Endothelial cell of umbilical vein (primary cell): ENCODE results near the gene RINL. TPM values are rescaled to one million over a fixed set of nuclear protein-coding genes. Genes with fewer than 3 reads are reported as not detected.
"Not testable (repeated sequence)": the region's sequence is repeated elsewhere in the genome, so short reads cannot be mapped to it uniquely, and the experiment has no call there.

Experiments
- BruUV-seq: library from RNA; stranded (reverse); fragments of 400-500 nt; replicated peaks from 2 replicates; lab custom pipeline; 2021; lab: Mats Ljungman, UMichigan
- CTCF ChIA-PET: fragments of 300-600, 350-600 bp; sonication (Branson Sonifier 250); formaldehyde crosslinking; loops from one replicate; lab custom pipeline; 2021; ENCODE audit warnings: antibody characterized with exemption, inconsistent platforms; lab: Charles Lee
- POLR2A ChIA-PET: fragments of 300-600, 350-600 bp; sonication (Branson Sonifier 250); formaldehyde crosslinking; loops from one replicate; lab custom pipeline; 2021; ENCODE audit warnings: antibody characterized with exemption, inconsistent platforms; lab: Charles Lee
- DNase-seq: peaks from one replicate; pipeline ENCODE4 v3.0.0-alpha.2; 2011; ENCODE audit warnings: low read depth, low spot score
- FAIRE-seq: peaks from 2 replicates; lab custom pipeline; 2011; peaks lifted over from hg19 to GRCh38; lab: Jason Lieb, UNC
- H2AFZ ChIP-seq: 2 replicates; pipeline ENCODE4 v1.6.0; 2012; ENCODE audit warnings: low read depth, low read length, control low read depth, inconsistent platforms
- H3K27ac ChIP-seq: 2 replicates; pipeline ENCODE4 v1.5.1; 2011; ENCODE audit warnings: low read depth, mild to moderate bottlenecking, control low read depth, low read length, moderate library complexity; ENCODE audit not compliant: insufficient read depth
- H3K27me3 ChIP-seq, 2 experiments: 2 replicates each; pipeline versions ENCODE4 v1.6.0 to v1.6.1; 2011; ENCODE audit warnings: low read length in 2 of 2, mixed read lengths in 1 of 2; ENCODE audit not compliant: control insufficient read depth in 2 of 2, insufficient read depth in 2 of 2
- H3K36me3 ChIP-seq, 2 experiments: 2 replicates in 1 of 2; 3 replicates in 1 of 2; pipeline ENCODE4 v1.5.1; 2011; ENCODE audit warnings: low read length in 2 of 2, mild to moderate bottlenecking in 1 of 2, moderate library complexity in 1 of 2; ENCODE audit not compliant: control insufficient read depth in 2 of 2, insufficient read depth in 2 of 2; ENCODE audit errors: extremely low read depth in 1 of 2
- H3K4me1 ChIP-seq: 3 replicates; pipeline ENCODE4 v1.5.1; 2011; ENCODE audit warnings: mild to moderate bottlenecking, low read length; ENCODE audit not compliant: control insufficient read depth, insufficient read depth; ENCODE audit errors: extremely low read depth
- H3K4me2 ChIP-seq: 2 replicates; pipeline ENCODE4 v1.6.1; 2011; ENCODE audit warnings: low read length, control low read depth, mixed read lengths; ENCODE audit not compliant: insufficient read depth
- H3K4me3 ChIP-seq, 3 experiments: fragments of 200-600 bp in 1 of 3; sonication (generic), shearing (Covaris generic) in 1 of 3; replicated peaks in 1 of 3; 2 replicates each; pipeline ENCODE4 v1.5.1; 2011 to 2016; ENCODE audit warnings: control low read depth in 3 of 3, low read length in 3 of 3, mild to moderate bottlenecking in 2 of 3, inconsistent platforms in 1 of 3, low read depth in 1 of 3, moderate library complexity in 1 of 3; ENCODE audit not compliant: insufficient read depth in 1 of 3
- H3K79me2 ChIP-seq: 2 replicates; pipeline ENCODE4 v1.6.0; 2012; ENCODE audit warnings: low read length, inconsistent platforms; ENCODE audit not compliant: control insufficient read depth, insufficient read depth
- H3K9ac ChIP-seq: replicated peaks from 2 replicates; pipeline ENCODE3; 2011; ENCODE audit warnings: low read length, control low read depth; ENCODE audit not compliant: insufficient read depth; ENCODE audit errors: extremely low read depth
- H3K9me1 ChIP-seq: replicated peaks from 3 replicates; pipeline ENCODE4 v1.6.0; 2011; ENCODE audit warnings: mild to moderate bottlenecking, low read length; ENCODE audit not compliant: control insufficient read depth, insufficient read depth; ENCODE audit errors: extremely low read depth
- H3K9me3 ChIP-seq: replicated peaks from 2 replicates; pipeline ENCODE4 v1.5.1; 2012; ENCODE audit warnings: low read length, inconsistent platforms; ENCODE audit not compliant: control insufficient read depth, insufficient read depth
- H4K20me1 ChIP-seq: replicated peaks from 2 replicates; pipeline ENCODE3; 2011; ENCODE audit warnings: mild to moderate bottlenecking, low read length; ENCODE audit not compliant: control insufficient read depth, insufficient read depth; ENCODE audit errors: extremely low read depth
- CTCF ChIP-seq, 2 donors: IDR thresholded peaks; 1 replicate in 1 of 2; 2 replicates in 1 of 2; pipeline ENCODE4 v1.5.1; 2011; ENCODE audit warnings: low read length in 2 of 2, mild to moderate bottlenecking in 2 of 2, moderate library complexity in 2 of 2, control low read depth in 1 of 2, inconsistent platforms in 1 of 2, low read depth in 1 of 2; ENCODE audit not compliant: insufficient read depth in 1 of 2; ENCODE audit errors: extremely low read depth in 1 of 2
- EZH2 ChIP-seq: IDR thresholded peaks from 2 replicates; pipeline ENCODE4 v1.6.1; 2012; ENCODE audit warnings: borderline replicate concordance, low read depth, mild to moderate bottlenecking, moderate library complexity, low read length, inconsistent platforms; ENCODE audit not compliant: severe bottlenecking
- FOS ChIP-seq: IDR thresholded peaks from 2 replicates; pipeline ENCODE4 v1.6.1; 2011; ENCODE audit warnings: mild to moderate bottlenecking, low read length, moderate library complexity, borderline replicate concordance; ENCODE audit not compliant: insufficient read depth
- GATA2 ChIP-seq: IDR thresholded peaks from 2 replicates; pipeline ENCODE4 v1.7.0; 2011; ENCODE audit warnings: low read depth, mild to moderate bottlenecking, moderate library complexity, mixed read lengths, low read length; ENCODE audit not compliant: insufficient read length, insufficient read depth
- JUN ChIP-seq: IDR thresholded peaks from 2 replicates; pipeline ENCODE4 v1.6.1; 2011; ENCODE audit warnings: borderline replicate concordance, low read depth; ENCODE audit not compliant: insufficient read length, insufficient read depth
- MAX ChIP-seq: IDR thresholded peaks from 2 replicates; pipeline ENCODE4 v1.6.1; 2011; ENCODE audit not compliant: insufficient read depth, insufficient read length
- MYC ChIP-seq: IDR thresholded peaks from one replicate; pipeline ENCODE4 v1.6.1; 2011; ENCODE audit warnings: mild to moderate bottlenecking, low read depth, low read length
- POLR2A ChIP-seq: IDR thresholded peaks from 2 replicates; pipeline ENCODE4 v1.6.1; 2012; ENCODE audit warnings: low read depth, mild to moderate bottlenecking, control low read depth, low read length
- POLR2AphosphoS5 ChIP-seq: IDR thresholded peaks from 2 replicates; pipeline ENCODE4 v1.6.1; 2012; ENCODE audit warnings: low read depth, mild to moderate bottlenecking, control low read depth, low read length, moderate library complexity; ENCODE audit not compliant: insufficient read depth
- dilution Hi-C: fragments of 300-500 bp; cut with MboI; formaldehyde crosslinking; loops from one replicate; pipeline ENCODE4 v1.15.0; 2019; ENCODE audit warnings: low sequenced_read_pairs; ENCODE audit not compliant: extremely low pct_ligation_motif_present
- intact Hi-C: fragments of 100-400 bp; cut with micrococcal nuclease; formaldehyde crosslinking; loops from one replicate; pipeline ENCODE4 v1.10.0; 2022
- polyA plus RNA-seq, 4 experiments: library from polyadenylated mRNA; depleted of rRNA in 3 of 4; stranded (reverse) in 3 of 4; unstranded in 1 of 4; fragments of >200 nt; gene quantifications; 2 replicates each; pipeline versions ENCODE4 v1.2.1 to v1.2.3, GENCODE V29; 2011 to 2012; ENCODE audit warnings: missing spikeins in 1 of 4
- total RNA-seq: library from RNA; stranded (reverse); gene quantifications from 2 replicates; pipeline ENCODE4 v1.2.3, GENCODE V29; 2021

RINL gene
- total and polyA plus RNA-seq, 2 donors (not counting 3 experiments of a cell fraction or from before 2014, with no cell fraction given) = 5.3 to 10.1 TPM

DNA sequence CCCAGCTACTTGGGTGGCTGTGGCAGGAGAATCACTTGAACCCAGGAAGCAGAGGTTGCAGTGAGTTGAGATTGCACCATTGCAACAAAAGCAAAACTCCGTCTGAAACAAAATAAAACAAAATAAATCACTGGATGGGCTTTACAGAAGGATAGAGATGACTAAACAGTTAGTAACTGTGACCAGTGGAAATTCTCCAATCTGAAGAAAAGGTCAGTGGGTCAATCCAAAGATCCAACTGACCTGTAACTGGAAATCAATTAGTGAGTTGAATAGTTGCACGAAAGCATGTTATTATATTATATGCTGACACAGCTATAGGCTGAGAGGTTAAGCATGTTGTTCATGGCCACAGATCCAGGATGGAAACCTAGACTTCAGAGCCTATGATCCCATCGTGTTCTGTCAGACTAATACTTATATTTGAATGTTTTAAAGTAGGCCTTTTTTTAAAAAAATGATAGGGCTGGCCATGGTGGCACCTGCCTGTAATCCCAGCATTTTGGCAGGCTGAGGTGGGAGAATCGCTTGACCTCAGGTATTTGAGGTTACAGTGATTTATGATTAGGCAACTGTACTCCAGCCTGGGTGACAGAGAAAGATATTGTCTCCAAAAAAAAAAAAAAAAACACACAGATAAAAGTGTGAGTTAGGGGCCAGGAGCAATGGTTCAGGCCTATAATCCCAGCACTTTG, 47.9 kb downstream of the RINL start:
- dilution Hi-C loops = no loop called here
- no peaks in the 10 kb centered on the region for H3K79me2 ChIP-seq
- no peak overlapping the region for H3K9ac ChIP-seq
- H3K9me3 ChIP-seq = no peaks in the 10 kb centered on the region
- H3K4me1 ChIP-seq = peaks cover 13% of the 10 kb centered on the region
- H2AFZ ChIP-seq = no peak overlapping the region
- CTCF ChIA-PET = interaction anchor here (2.9 kb wide), 1 partner anchor 61 kb away, joined by 24 read pairs; no protein-coding TSS in a partner anchor
- no peaks in the 10 kb centered on the region for H3K9me1 ChIP-seq
- FAIRE-seq (no peak), DNase-seq (no peak)
- POLR2A ChIA-PET = no interaction called here
- H4K20me1 ChIP-seq = no peaks in the 10 kb centered on the region
- BruUV-seq = no TSS peak
- H3K27ac ChIP-seq = no peak overlapping the region
- intact Hi-C loops = loop anchor here (5.0 kb wide), 3 partner anchors 38 to 93 kb away; no protein-coding TSS in a partner anchor
- H3K4me2 ChIP-seq = no peak overlapping the region
- peaks cover 1 to 2% of the 10 kb centered on the region in 2 experiments for H3K36me3 ChIP-seq
- no peak overlapping the region for H3K4me3 ChIP-seq
- no peak for TF ChIP-seq POLR2A
- TF ChIP-seq POLR2AphosphoS5 = no peak
- no peak for TF ChIP-seq JUN
- TF ChIP-seq CTCF (IDR thresholded peaks at IDR 0.05; ENCODE audit: extremely low read depth in 1 of 2, insufficient read depth in 1 of 2, low read depth in 1 of 2, low read length in 2 of 2) = no peak
- TF ChIP-seq GATA2 = no peak
- TF ChIP-seq MYC = no peak
- no peak for TF ChIP-seq MAX
- no peak for TF ChIP-seq EZH2
- TF ChIP-seq FOS = no peak
- H3K27me3 ChIP-seq = no peaks in the 10 kb centered on the region

DNA sequence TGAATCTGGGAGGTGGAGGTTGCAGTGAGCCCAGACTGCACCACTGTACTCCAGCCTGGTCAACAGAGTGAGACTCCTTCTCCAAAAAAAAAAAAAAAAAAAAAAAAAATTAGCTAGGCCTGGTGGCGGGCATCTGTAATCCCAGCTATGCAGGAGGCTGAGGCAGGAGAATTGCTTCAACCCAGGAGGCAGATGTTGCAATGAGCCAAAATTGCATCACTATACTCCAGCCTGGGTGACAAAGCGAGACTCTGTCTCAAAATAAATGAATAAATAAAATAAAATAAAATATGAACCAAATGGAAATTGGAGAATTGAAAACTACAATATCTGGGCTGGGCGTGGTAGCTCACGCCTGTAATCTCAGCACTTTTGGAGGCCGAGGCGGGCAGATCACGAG, 48.9 kb downstream of the RINL start:
- BruUV-seq, CTCF ChIA-PET: not testable (repeated sequence)

More for the DNA sequence above, 48.9 kb downstream of the RINL start:
- intact Hi-C loops, H3K79me2 ChIP-seq, POLR2A ChIA-PET, H3K9ac ChIP-seq, dilution Hi-C loops, H3K4me3 ChIP-seq, H3K36me3 ChIP-seq, FAIRE-seq, H4K20me1 ChIP-seq, H3K27ac ChIP-seq, H3K9me1 ChIP-seq, H3K4me2 ChIP-seq, H3K27me3 ChIP-seq, DNase-seq, H2AFZ ChIP-seq, H3K9me3 ChIP-seq: not testable (repeated sequence)
- peaks cover 13% of the 10 kb centered on the region for H3K4me1 ChIP-seq
